ENCODE data around the gene FUT2. TPM values are rescaled to one million over a fixed set of nuclear protein-coding genes. Genes with fewer than 3 reads are reported as not detected.

The FUT2 gene
- polyA plus RNA-seq, 2 of the 4 experiments (the other 2 are of a cell fraction), result not detected

DNA sequence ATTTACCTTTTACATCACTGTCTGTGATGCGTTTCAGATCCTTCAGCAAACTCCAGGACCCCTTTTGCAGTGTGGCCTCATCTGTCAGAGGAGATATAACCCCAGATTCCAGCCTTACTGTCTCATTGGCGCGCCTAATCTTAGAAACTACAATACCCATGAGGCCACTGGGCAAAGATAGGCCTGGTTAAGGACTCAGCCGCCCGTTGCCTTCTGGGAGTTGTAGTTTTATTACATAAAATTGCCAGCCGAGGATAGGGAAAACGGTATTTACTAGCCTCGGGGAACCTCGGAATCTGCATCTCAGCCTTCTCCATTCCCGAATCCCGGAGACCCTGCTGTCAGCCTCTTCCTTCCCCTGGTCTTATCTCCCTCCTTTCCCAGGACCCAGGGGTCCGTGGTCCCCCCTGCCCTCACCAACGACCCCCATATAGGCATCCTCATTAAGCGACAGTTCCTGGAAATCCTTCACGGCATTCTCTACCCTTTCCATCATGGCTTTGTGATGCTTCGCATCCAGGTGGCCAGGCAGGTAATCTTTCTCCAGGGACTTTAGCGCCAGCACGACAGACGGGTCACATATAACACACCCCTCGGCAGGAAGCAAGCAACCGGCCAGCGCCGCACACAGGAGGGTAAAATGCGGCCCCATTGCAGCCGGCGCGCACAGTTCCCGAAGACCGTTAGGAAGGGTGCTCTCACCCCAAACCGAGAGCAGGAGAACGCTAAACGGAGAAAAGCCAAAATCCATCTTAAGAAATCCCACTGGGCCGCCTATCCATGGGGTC, 49.6 kb downstream of the FUT2 start:
- no peak overlapping the region for H3K27ac ChIP-seq
- ChIA-PET POLR2A (no interaction called here), CTCF (interaction anchor here (1.2 to 2.1 kb wide), 3 partner anchors 43 to 99 kb away, joined by 3 to 6 read pairs (median 6); partner anchors contain the start of gene CA11)
- 58% methylated on average over 33 of the region's 33 CpGs for WGBS (ENCODE audit: missing lambda C conversion rate)
- no peak for FAIRE-seq
- no peak for TF ChIP-seq NR3C1 (IDR thresholded peaks at IDR 0.05)
- no peak for TF ChIP-seq NPAS2 (CRISPR knock-in tag; IDR thresholded peaks at IDR 0.05; ENCODE audit: borderline replicate concordance)
- TF ChIP-seq CBX8 (IDR thresholded peaks at IDR 0.05), result no peak
- TF ChIP-seq NFE2L2 (conservative IDR thresholded peaks at IDR 0.05; ENCODE audit: low read length), result no peak
- TF ChIP-seq MAZ (IDR thresholded peaks at IDR 0.05; ENCODE audit: borderline replicate concordance, low read depth, low read length), result no peak
- TF ChIP-seq, protein P1, sequence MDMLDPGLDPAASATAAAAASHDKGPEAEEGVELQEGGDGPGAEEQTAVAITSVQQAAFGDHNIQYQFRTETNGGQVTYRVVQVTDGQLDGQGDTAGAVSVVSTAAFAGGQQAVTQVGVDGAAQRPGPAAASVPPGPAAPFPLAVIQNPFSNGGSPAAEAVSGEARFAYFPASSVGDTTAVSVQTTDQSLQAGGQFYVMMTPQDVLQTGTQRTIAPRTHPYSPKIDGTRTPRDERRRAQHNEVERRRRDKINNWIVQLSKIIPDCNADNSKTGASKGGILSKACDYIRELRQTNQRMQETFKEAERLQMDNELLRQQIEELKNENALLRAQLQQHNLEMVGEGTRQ (IDR thresholded peaks at IDR 0.05), result no peak
- no peak for TF ChIP-seq HOXB13 (CRISPR knock-in tag; IDR thresholded peaks at IDR 0.05; ENCODE audit: low read depth)
- no peak for TF ChIP-seq MAFK (IDR thresholded peaks at IDR 0.05; ENCODE audit: partially characterized antibody)
- TF ChIP-seq CHD4 (IDR thresholded peaks at IDR 0.05; ENCODE audit: borderline replicate concordance), result no peak
- no peak for TF ChIP-seq FOSB (CRISPR knock-in tag; IDR thresholded peaks at IDR 0.05)
- TF ChIP-seq RFX5 (IDR thresholded peaks at IDR 0.05), result no peak
- TF ChIP-seq, protein P2, sequence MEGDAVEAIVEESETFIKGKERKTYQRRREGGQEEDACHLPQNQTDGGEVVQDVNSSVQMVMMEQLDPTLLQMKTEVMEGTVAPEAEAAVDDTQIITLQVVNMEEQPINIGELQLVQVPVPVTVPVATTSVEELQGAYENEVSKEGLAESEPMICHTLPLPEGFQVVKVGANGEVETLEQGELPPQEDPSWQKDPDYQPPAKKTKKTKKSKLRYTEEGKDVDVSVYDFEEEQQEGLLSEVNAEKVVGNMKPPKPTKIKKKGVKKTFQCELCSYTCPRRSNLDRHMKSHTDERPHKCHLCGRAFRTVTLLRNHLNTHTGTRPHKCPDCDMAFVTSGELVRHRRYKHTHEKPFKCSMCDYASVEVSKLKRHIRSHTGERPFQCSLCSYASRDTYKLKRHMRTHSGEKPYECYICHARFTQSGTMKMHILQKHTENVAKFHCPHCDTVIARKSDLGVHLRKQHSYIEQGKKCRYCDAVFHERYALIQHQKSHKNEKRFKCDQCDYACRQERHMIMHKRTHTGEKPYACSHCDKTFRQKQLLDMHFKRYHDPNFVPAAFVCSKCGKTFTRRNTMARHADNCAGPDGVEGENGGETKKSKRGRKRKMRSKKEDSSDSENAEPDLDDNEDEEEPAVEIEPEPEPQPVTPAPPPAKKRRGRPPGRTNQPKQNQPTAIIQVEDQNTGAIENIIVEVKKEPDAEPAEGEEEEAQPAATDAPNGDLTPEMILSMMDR (IDR thresholded peaks at IDR 0.05), result no peak
- no peak for TF ChIP-seq EHMT2 (IDR thresholded peaks at IDR 0.05; ENCODE audit: low read depth)
- no peak for TF ChIP-seq KDM1A (IDR thresholded peaks at IDR 0.05; ENCODE audit: low read depth)
- no peak overlapping the region for H3K4me3 ChIP-seq
- H3K4me2 ChIP-seq, result no peak overlapping the region
- DNase-seq (ENCODE audit: low read depth in 1 of 2, low spot score in 1 of 2), result peak; percentile 80 to 86
- H3K4me1 ChIP-seq, result peaks cover 4% of the 10 kb centered on the region; the same call in 1 of the 3 replicates
- no peaks in the 10 kb centered on the region for H3K9me3 ChIP-seq
- ATAC-seq, result peak; percentile 40 to 72; a peak in 4 of 6 replicates

- DNase-seq (ENCODE audit: low read depth in 1 of 2, low spot score in 1 of 2) (no peak), FAIRE-seq (no peak), ATAC-seq (no peak)
- CTCF ChIA-PET, result interaction anchor here (1.1 to 1.5 kb wide), 6 partner anchors 7 to 100 kb away, joined by 3 to 6 read pairs (median 4); partner anchors contain the start of genes CA11 and HSD17B14
- peaks cover 4% of the 10 kb centered on the region; the same call in 1 of the 3 replicates for H3K4me1 ChIP-seq
- POLR2A ChIA-PET, result no interaction called here
- no peak overlapping the region; the same call in 2 of the 3 replicates for H3K4me3 ChIP-seq
- no peak for TF ChIP-seq HOXA7 (CRISPR knock-in tag; IDR thresholded peaks at IDR 0.05)
- H3K9me3 ChIP-seq, result no peaks in the 10 kb centered on the region
- WGBS (ENCODE audit: missing lambda C conversion rate), result 87% methylated on average over 8 of the region's 8 CpGs
- H3K4me2 ChIP-seq, result peak overlapping the region; percentile 96; the same call in 2 of the 3 replicates
- peak overlapping the region in 1 of 2 experiments; percentile 89; a peak in 2 of 6 replicates for H3K27ac ChIP-seq
These were observed 50.3 kb downstream of the FUT2 start for GRCh38 chr19:48746110-48746509.

DNA sequence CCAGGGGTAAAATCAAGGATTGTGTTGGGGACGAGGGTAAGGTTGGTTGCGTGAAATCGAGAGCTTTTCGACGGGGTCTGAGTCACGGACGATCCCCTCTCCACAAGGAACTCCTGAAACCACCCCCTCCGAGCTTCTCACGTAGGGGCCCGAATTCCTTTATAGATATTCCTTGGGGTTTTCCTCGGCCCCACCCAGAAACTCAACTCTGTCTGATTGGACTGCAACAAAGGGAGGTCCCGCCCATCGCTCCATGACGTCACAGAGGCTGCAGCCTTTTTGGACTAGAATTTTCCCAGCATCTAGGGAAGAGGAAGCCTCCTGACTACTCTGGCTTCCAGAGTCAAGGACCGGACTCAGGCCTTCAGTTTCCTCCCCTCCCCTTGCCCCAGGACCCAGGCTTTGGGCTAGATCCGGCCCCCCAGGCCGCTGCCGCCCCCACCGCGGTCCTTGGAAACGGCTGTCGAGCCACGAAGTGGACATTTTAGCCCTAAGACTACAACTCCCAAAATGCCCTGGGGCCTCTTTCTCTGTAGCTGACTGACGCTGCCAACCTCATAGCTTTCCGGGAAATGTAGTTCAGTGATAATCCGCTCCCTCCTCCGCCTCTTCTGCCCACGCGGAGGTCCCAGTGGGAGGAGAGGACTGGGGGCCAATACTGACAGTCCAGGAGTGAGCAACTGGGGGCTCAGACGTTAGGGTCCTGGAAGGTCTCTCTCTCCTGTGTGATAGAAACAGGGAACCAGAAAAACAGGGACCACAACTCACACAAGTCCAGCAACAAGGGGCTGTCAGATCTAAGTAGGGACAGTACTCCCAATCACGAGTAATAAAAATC, 51.2 kb downstream of the FUT2 start, which contains the start of gene IZUMO1:
Gene IZUMO1 (minus strand): TSS at position 172 of the 838 bp plus-strand sequence. CDS start 1,050 bp downstream, outside the sequence.
- Histone ChIP-seq H3K4me2 (peak within 1 kb of the TSS; percentile 96), H3K27ac (peak within 1 kb of the TSS; percentile 89), H3K9me3 (no peaks in the 10 kb centered on the region), H3K4me1 (peaks cover 4% of the 10 kb centered on the region; the same call in 1 of the 3 replicates), H3K4me3 (peak within 1 kb of the TSS; percentile 65)
- DNase-seq (ENCODE audit: low read depth in 1 of 2, low spot score in 1 of 2) (peak; percentile 94 to 99), FAIRE-seq (peak; percentile 51), ATAC-seq (peak; percentile 90 to 95)
- WGBS (ENCODE audit: missing lambda C conversion rate), result 19% methylated on average over 23 of the region's 31 CpGs
- POLR2A ChIA-PET, result interaction anchor here (0.6 to 1.1 kb wide), 3 partner anchors 26 to 128 kb away, joined by 3 read pairs; partner anchors contain the start of genes RPL18 and SPHK2
- CTCF ChIA-PET, result interaction anchor here (0.6 to 1.7 kb wide), 12 partner anchors 8 to 242 kb away, joined by 3 to 6 read pairs (median 4); partner anchors contain the start of genes CA11 and HSD17B14
- TF ChIP-seq HOXB5 (CRISPR knock-in tag; IDR thresholded peaks at IDR 0.05) (no peak), NPAS2 (CRISPR knock-in tag; IDR thresholded peaks at IDR 0.05; ENCODE audit: borderline replicate concordance) (no peak), ELK1 (IDR thresholded peaks at IDR 0.05; ENCODE audit: low read depth, low read length) (no peak), SREBF2 (IDR thresholded peaks at IDR 0.05) (no peak), CBX8 (IDR thresholded peaks at IDR 0.05) (no peak), JUN (IDR thresholded peaks at IDR 0.05) (peak in 1 of 2 experiments; percentile 47; a peak in 1 of 5 replicates), EHF (CRISPR knock-in tag; IDR thresholded peaks at IDR 0.05) (no peak), RCOR1 (IDR thresholded peaks at IDR 0.05; ENCODE audit: low read depth, low read length) (no peak), MAX (IDR thresholded peaks at IDR 0.05) (0 out of 2 replicates have a peak, but pooled peaks have one; percentile 21), FOSL2 (IDR thresholded peaks at IDR 0.05) (no peak), FOSL2 (CRISPR knock-in tag; IDR thresholded peaks at IDR 0.05) (peak; percentile 43), TP53 (CRISPR knock-in tag; IDR thresholded peaks at IDR 0.05) (no peak), RFX5 (IDR thresholded peaks at IDR 0.05) (0 out of 2 replicates have a peak, but pooled peaks have one; percentile 52), RAD21 (conservative IDR thresholded peaks at IDR 0.05 in 1 of 2, IDR thresholded peaks at IDR 0.05 in 1 of 2) (no peak)

All from A549 (cell line).